Gastroesophageal sphincter (tissue), 2 donors: Measurements from ENCODE around the gene ITIH5.

ENCODE experiments used
- POLR2A ChIP-seq, 2 donors: fragments of 450-650 bp; IDR thresholded peaks; one replicate each; pipeline ENCODE4 v1.6.1; 2017; ENCODE audit warnings: antibody characterized with exemption in 2 of 2, mild to moderate bottlenecking in 2 of 2, moderate library complexity in 1 of 2
- POLR2AphosphoS5 ChIP-seq: sonication (generic); formaldehyde crosslinking; IDR thresholded peaks from one replicate; pipeline ENCODE4 v1.6.1; 2017; ENCODE audit warnings: antibody characterized with exemption

GRCh38 chr10:7561216-7561893 is 105.4 kb downstream of the ITIH5 start:
- TF ChIP-seq POLR2AphosphoS5, result peak; percentile 49
- TF ChIP-seq POLR2A (IDR thresholded peaks at IDR 0.05), result no peak
